Breast epithelium (tissue), 3 donors: ENCODE data around the gene PPP6R3.

Experiments
- POLR2A ChIP-seq: fragments of 450-650 bp; IDR thresholded peaks from one replicate; pipeline ENCODE4 v1.6.1; 2016; ENCODE audit warnings: antibody characterized with exemption, mild to moderate bottlenecking, moderate library complexity
- TF ChIP-seq, protein P1 (sequence below), 3 donors: fragments of 450-650 bp; IDR thresholded peaks; one replicate each; pipeline ENCODE4 v1.5.1; 2016 to 2017; ENCODE audit warnings: antibody characterized with exemption in 3 of 3, mild to moderate bottlenecking in 3 of 3, moderate library complexity in 3 of 3

DNA sequence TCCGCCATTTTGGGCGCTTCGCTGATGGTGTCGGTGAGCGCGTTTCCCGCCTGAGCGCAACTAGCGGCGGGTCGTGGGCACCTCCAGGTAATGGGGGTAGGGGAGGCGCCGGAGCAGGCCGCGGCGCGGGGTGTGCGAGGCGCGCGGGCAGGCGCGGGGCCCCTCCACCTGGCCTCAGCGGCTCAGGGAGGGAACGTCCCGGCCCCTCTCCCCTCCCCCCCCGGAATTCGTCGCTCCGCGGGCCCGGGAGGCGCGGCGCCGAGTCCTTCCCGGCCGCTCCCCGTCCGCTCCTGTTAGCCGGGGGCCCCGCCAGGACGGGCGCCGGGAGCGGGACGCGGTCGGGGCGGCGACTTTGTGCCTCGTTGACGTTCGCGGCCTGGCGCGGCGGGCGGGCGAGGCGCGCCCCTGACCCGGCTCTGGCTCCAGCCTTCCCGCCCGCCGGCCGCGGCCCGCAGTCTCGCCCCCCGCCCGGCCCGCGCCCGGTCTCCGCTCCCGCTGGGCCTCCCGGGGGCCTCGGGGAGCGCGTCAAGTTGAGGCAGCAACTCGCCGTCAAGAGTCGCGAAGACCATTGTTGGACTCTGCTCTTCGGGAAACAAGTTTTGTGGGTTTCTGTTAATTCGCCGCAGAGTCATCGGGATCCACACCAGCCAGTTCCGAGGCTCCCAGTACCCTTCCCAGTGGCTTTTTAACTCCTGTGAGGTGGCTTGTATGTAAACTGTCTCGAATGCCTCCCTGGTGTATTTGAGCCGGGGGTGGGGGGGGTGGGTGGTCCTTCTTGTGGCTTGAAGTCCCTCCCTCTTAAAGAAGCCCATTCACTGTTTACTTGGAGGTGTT lies at the start of gene PPP6R3:
- peak; percentile 40 for TF ChIP-seq POLR2A
- TF ChIP-seq, protein P1, sequence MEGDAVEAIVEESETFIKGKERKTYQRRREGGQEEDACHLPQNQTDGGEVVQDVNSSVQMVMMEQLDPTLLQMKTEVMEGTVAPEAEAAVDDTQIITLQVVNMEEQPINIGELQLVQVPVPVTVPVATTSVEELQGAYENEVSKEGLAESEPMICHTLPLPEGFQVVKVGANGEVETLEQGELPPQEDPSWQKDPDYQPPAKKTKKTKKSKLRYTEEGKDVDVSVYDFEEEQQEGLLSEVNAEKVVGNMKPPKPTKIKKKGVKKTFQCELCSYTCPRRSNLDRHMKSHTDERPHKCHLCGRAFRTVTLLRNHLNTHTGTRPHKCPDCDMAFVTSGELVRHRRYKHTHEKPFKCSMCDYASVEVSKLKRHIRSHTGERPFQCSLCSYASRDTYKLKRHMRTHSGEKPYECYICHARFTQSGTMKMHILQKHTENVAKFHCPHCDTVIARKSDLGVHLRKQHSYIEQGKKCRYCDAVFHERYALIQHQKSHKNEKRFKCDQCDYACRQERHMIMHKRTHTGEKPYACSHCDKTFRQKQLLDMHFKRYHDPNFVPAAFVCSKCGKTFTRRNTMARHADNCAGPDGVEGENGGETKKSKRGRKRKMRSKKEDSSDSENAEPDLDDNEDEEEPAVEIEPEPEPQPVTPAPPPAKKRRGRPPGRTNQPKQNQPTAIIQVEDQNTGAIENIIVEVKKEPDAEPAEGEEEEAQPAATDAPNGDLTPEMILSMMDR (IDR thresholded peaks at IDR 0.05) = peak in 1 of 3 donors; percentile 12
